ENCODE measurements around the gene CIB1.
"Not testable (repeated sequence)": the region's sequence is repeated elsewhere in the genome, so short reads cannot be mapped to it uniquely, and the experiment has no call there.

CIB1 gene

DNA sequence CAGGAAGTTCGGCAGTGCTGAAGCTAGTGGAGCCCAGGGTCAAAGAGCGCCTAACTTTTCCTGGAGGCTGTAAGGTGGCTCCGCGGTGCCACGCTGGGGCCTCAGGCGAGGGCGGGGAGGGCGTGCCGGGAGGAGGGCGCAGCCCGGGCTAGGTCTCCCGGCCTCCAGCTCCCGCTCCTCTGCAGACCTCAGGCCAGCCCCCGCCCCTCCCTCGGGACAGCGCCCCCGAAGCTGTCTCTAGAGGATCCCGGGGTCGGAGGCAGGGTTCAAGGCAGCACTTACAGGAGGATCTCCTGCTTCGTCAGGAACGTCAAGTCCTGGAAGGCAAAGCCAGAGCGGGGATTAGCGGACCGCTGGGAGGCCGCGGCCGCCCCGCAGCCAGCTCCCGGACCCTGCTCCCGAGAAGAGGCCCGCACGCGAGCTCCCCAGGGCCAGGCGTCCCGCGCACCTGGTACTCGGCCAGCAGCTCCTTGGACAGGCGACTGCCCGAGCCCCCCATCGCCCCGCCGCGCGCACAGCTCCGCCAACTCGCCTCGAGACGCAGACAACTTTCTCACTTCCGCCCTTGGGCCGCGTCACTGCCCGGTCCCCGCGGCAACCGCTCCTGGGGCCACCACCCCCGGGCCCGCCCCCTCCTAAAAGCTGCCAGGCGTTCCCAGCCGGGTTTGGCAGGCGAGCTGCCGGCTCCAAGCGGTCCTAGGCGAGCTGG, at the start of gene CIB1:
TSS of gene CIB1 (minus strand) at position 555 of the 709 bp plus-strand sequence. CDS start at position 499, 56 bp downstream.
- DNase-seq (ENCODE audit: low read depth) = peak; percentile 23

GRCh38 chr15:90281637-90282036, 47.9 kb upstream of the CIB1 start:
- DNase-seq (ENCODE audit: low read depth) = not testable (repeated sequence)

DNA sequence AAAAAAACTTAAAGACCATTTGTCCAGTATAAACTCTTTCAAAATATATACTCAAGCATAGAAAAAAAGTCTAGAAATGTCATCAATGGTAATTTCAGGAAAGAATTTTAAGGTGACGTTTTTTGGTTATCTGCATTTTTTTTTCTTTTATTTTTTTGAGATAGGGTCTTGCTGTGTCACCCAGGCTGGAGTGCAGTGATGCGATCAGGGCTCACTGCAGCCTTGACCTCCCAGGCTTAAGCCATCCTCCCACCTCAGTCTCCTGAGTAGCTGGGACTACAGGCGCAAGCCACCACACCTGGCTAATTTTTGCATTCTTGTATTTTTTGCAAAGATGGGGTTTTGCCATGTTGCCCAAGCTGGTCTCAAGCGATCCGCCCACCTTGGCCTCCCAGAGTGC, 47.0 kb upstream of the CIB1 start:
- DNase-seq (ENCODE audit: low read depth) = not testable (repeated sequence)

- DNase-seq (ENCODE audit: low read depth) = not testable (repeated sequence)
Observed at GRCh38 chr15:90278467-90278866, 44.7 kb upstream of the CIB1 start.

GRCh38 chr15:90271459-90272166, 37.9 kb upstream of the CIB1 start:
- no peak for DNase-seq (ENCODE audit: low read depth)

GRCh38 chr15:90270502-90271150, 36.9 kb upstream of the CIB1 start:
- DNase-seq (ENCODE audit: low read depth) = no peak

DNA sequence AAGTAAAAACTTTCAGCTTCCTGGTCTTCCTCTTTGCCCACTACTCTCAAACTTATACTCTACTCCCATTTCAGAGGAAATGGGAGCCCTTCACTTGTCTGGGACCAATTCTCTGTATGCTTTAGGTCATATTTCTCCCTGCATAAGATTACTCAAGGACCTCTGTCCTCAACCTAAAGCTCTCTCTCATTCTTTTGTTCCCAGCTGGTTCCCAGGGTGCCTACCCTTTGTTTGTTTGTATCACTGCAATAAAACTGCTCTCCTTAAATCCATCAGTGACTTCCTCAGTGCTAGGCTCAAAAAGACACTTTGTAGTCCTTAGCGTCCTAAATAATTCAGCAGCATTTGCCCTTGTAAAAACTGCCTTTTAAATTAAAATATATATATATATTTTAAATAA, 34.7 kb upstream of the CIB1 start:
- no peak for DNase-seq (ENCODE audit: low read depth)

GRCh38 chr15:90266485-90266884, 32.7 kb upstream of the CIB1 start:
- no peak for DNase-seq (ENCODE audit: low read depth)

- DNase-seq (ENCODE audit: low read depth) = no peak
Observed at GRCh38 chr15:90266061-90266431, 32.3 kb upstream of the CIB1 start.

DNA sequence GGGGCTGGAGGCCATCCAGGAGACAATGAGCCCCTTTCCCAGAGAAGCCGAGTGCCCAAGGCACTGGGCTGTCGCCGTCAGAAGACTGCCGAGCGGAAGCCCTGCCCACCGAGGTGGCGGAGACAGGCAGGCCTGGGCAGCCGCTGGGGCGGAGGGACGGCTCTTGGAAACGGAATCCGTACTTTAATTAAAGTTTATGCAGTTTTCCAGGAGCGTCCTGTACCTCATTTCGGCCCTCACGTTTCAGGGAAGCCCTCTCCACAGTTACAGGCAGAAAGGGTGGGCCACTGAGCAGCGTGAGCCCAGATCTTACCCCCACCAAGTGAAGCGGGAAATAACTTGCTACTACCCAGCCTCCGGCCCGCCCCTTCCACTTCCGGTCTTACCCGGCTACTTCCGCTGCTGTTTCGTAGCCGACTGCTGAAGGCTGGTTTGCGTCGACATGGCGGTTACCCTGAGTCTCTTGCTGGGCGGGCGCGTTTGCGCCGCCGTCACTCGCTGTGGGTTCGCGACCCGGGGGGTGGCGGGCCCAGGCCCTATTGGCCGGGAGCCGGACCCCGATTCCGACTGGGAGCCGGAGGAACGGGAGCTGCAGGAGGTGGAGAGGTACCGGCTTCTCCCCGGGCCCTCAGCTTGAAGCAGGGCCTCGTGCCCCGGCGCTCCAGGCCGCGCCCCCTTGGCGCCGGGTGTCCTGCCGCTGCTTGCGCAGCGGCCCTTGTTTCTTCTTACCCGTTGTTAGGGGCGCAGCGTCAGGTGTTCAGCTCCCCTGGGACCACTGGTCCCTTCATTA, 31.7 kb upstream of the CIB1 start, which contains the start of gene NGRN:
TSS of gene NGRN (plus strand) at position 402 of the 790 bp plus-strand sequence. CDS start at position 443, 41 bp downstream.
- peak; percentile 76 for DNase-seq (ENCODE audit: low read depth)

GRCh38 chr15:90264671-90265070, 30.9 kb upstream of the CIB1 start:
- DNase-seq (ENCODE audit: low read depth) = no peak

GRCh38 chr15:90262426-90262825, 28.7 kb upstream of the CIB1 start:
- DNase-seq (ENCODE audit: low read depth) = no peak

DNA sequence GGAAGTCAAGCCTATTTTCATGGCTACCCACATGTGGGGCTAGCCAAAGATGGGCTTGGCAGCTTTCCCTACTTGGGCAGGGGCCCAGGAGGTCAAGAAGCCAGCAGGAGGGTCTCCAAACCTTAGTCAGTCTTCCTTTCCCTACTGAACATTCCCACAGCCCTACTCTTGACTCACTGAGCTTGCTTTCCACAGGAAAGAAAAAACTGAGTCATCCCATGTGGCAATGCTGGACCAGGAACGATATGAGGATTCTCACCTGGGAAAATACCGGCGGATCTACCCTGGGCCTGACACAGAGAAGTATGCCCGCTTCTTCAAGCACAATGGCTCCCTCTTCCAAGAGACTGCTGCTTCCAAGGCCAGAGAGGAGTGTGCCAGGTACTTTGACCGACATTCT, 28.1 kb upstream of the CIB1 start:
- DNase-seq (ENCODE audit: low read depth) = no peak

GRCh38 chr15:90260731-90261130, 27.0 kb upstream of the CIB1 start:
- DNase-seq (ENCODE audit: low read depth) = not testable (repeated sequence)

- no peak for DNase-seq (ENCODE audit: low read depth)
Observed at GRCh38 chr15:90259524-90259923, 25.8 kb upstream of the CIB1 start.

GRCh38 chr15:90257776-90258175, 24.0 kb upstream of the CIB1 start:
- DNase-seq (ENCODE audit: low read depth) = no peak

DNA sequence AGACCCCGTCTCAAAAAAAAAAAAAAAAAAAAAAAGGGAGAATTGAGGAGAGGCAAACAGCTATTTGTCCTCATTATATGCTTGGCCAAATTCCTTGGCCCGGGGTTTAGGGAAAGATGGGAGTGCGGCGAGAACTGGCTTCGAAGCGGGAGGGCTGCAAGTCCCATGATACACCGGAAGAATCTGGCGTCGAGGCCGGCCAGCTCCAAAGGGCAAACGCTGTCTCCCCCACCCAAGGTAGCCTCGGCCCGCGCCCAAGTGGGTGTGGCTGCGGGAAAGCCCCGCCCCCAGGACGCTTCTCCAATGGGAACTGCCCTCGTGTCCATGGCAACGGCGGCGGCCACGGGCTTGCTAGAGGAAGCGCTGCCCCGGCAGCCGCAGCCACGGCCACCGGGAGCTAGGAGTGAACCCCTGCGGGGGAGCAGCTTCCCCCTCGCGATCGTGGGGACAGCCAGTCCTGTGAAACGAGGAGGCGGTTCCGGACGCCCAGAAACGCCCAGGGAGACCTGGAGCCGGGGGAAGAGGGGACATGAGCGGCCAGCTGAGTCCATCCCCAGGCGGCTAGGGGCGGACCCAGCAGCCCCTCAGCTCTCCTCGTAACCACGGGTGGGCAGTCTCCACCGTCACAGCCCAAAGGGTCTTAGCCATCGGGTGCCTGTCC, 15.6 kb upstream of the CIB1 start, which contains the start of gene TTLL13:
TSS of gene TTLL13 (plus strand) at position 354 of the 661 bp plus-strand sequence. CDS start 1,075 bp downstream, outside the sequence.
- peak; percentile 58 for DNase-seq (ENCODE audit: low read depth)

GRCh38 chr15:90248789-90249202, 15.1 kb upstream of the CIB1 start:
- DNase-seq (ENCODE audit: low read depth) = no peak

GRCh38 chr15:90243943-90244639, 10.3 kb upstream of the CIB1 start:
- no peak for DNase-seq (ENCODE audit: low read depth)

DNA sequence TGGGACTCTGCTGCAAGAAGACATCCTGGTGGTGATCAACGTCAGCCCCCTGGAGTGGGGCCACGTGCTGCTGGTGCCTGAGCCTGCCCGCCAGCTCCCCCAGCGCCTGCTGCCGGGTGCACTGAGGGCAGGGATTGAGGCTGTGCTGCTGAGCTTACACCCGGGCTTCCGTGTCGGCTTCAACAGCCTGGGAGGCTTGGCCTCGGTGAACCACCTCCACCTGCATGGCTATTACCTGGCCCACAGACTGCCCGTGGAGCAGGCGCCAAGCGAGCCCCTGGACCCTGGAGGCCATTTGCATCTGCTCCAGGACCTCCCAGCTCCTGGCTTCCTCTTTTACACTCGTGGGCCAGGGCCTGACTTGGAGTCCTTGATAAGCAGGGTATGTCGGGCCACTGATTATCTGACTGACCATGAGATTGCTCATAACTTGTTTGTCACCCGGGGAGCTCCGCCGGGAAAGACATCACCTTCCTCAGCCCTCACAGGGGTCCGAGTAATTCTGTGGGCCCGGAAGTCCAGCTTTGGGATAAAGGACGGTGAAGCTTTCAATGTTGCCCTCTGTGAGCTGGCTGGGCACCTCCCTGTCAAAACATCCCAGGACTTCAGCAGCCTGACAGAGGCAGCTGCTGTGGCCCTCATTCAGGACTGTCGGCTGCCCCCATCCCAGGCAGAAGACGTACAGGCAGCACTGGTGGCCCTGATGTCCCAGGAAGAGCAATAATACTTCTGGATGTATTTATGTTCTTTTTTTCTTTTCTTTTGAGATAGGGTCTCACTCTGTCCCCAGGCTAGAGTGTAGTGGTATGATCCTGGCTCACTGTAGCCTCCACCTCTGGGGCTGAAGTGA, 7.8 kb upstream of the CIB1 start:
- no peak for DNase-seq (ENCODE audit: low read depth)

Data from stimulated activated CD8-positive, alpha-beta memory T cell treated with anti-CD3 and anti-CD28 coated beads, Interleukin-15, amount 100 ng/mL, for 24 hours (primary cell).